Activated CD4-positive, alpha-beta T cell treated with anti-CD3 and anti-CD28 coated beads, Interleukin-2, amount 10 ng/mL, durations not matched to agents 24 days and 14 days (primary cell): Measurements from ENCODE around the gene CCN6. TPM values are rescaled to one million over a fixed set of nuclear protein-coding genes. Genes with fewer than 3 reads are reported as not detected.
"Not testable (repeated sequence)": the region's sequence is repeated elsewhere in the genome, so short reads cannot be mapped to it uniquely, and the experiment has no call there.

Experiments used
- DNase-seq: peaks from one replicate; pipeline ENCODE4 v3.0.0; 2022
- H3K27ac Mint-ChIP-seq: one replicate; pipeline ENCODE4 v1.8.0; 2022; ENCODE audit warnings: mild to moderate bottlenecking, mixed read lengths
- H3K27me3 Mint-ChIP-seq: one replicate; pipeline ENCODE4 v1.8.0; 2022; ENCODE audit warnings: mixed read lengths
- H3K36me3 Mint-ChIP-seq: one replicate; pipeline ENCODE4 v1.8.0; 2022; ENCODE audit warnings: low read depth, mild to moderate bottlenecking, mixed read lengths
- H3K4me1 Mint-ChIP-seq: one replicate; pipeline ENCODE4 v1.8.0; 2021; ENCODE audit warnings: mixed read lengths
- H3K4me3 Mint-ChIP-seq: one replicate; pipeline ENCODE4 v1.8.0; 2022; ENCODE audit warnings: mild to moderate bottlenecking, moderate library complexity, mixed read lengths
- H3K9me3 Mint-ChIP-seq: one replicate; pipeline ENCODE4 v1.8.0; 2021; ENCODE audit warnings: mixed read lengths
- intact Hi-C: fragments of 100-400 bp; cut with micrococcal nuclease; formaldehyde crosslinking; loops from one replicate; pipeline ENCODE4 v1.15.1; 2023
- total RNA-seq: library from RNA; stranded (reverse); gene quantifications from 2 replicates; pipeline ENCODE4 v1.2.3, GENCODE V29; 2022

Gene CCN6
- total RNA-seq, 1 donor from 2014 or later = 0.72 TPM

DNA sequence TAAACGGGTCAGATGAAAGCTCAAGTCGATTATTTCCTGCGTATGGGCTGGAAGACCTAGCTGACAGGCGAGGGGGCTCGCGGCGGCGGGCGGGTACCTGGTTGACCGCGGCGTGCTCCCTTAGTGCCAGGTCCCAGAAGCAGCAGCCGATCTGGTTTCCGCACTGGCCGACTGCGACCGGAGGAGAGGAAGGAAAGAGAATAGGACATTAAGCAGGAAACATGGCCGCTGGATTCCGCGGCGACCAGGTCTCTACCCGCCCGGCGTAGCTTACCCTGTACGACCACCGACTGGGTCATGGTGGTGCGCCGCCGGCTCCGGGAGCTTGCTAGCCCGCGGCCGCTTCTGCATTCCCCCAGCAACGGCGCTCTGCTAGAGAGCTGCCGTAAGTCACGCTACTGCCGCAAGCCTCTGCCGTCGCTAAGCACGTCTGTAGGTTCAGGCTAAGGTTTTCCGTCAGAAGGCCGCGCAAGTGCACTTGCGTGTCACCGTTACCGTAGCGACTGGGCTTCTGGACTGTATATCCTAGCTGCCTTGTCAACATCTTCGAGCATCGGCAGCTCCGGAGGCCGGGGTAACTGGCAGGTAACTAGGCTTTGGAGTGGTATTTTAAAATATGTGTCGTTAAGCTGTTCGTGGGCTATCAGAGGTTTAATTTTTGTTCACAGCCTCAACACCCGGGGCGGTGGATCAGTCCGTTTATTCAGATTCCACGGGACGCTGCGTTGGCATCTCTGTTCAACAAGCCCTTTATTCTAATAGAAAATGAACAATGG, 33.4 kb downstream of the CCN6 start, which contains the start of the genes FAM229B and TUBE1:
TSS of gene FAM229B (plus strand) at position 456 of the 776 bp plus-strand sequence. CDS start 11,693 bp downstream, outside the sequence.
TSS of gene TUBE1 (minus strand) at position 347 of the 776 bp plus-strand sequence. CDS start at position 299, 48 bp downstream.
- Mint-ChIP-seq H3K9me3 (no peaks in the 10 kb centered on the region), H3K4me3 (no peak within 1 kb of the TSS), H3K27me3 (peaks cover 35% of the 10 kb centered on the region), H3K27ac (no peak within 1 kb of the TSS), H3K4me1 (peaks cover 7% of the 10 kb centered on the region), H3K36me3 (peaks cover 7% of the 10 kb centered on the region)
- peak; percentile 96 for DNase-seq
- intact Hi-C loops = loop anchor here (1.0 to 5.0 kb wide), 4 partner anchors 67 to 605 kb away; partner anchors contain the start of genes FYN and REV3L

- no peak overlapping the region for H3K4me3 Mint-ChIP-seq
- peaks cover 6% of the 10 kb centered on the region for H3K36me3 Mint-ChIP-seq
- H3K27ac Mint-ChIP-seq = no peak overlapping the region
- intact Hi-C loops = loop anchor here (1.0 to 5.0 kb wide), 4 partner anchors 67 to 606 kb away; partner anchors contain the start of genes FYN and REV3L
- no peak for DNase-seq
- H3K27me3 Mint-ChIP-seq = peaks cover 38% of the 10 kb centered on the region
- no peaks in the 10 kb centered on the region for H3K9me3 Mint-ChIP-seq
- peaks cover 7% of the 10 kb centered on the region for H3K4me1 Mint-ChIP-seq
Measured at GRCh38 chr6:112087916-112088315, 34.0 kb downstream of the CCN6 start.

GRCh38 chr6:112096901-112097300, 43.0 kb downstream of the CCN6 start:
- Mint-ChIP-seq H3K27me3 (peaks cover 23% of the 10 kb centered on the region), H3K4me1 (no peaks in the 10 kb centered on the region), H3K36me3 (no peaks in the 10 kb centered on the region), H3K9me3 (no peaks in the 10 kb centered on the region), H3K27ac (no peak overlapping the region), H3K4me3 (no peak overlapping the region)
- no peak for DNase-seq
- intact Hi-C loops = no loop called here

GRCh38 chr6:112100561-112100960, 46.7 kb downstream of the CCN6 start:
- H3K27me3 Mint-ChIP-seq = peaks cover 23% of the 10 kb centered on the region
- H3K27ac Mint-ChIP-seq = no peak overlapping the region
- no peaks in the 10 kb centered on the region for H3K36me3 Mint-ChIP-seq
- DNase-seq = no peak
- no peak overlapping the region for H3K4me3 Mint-ChIP-seq
- intact Hi-C loops = no loop called here
- peaks cover 5% of the 10 kb centered on the region for H3K9me3 Mint-ChIP-seq
- no peaks in the 10 kb centered on the region for H3K4me1 Mint-ChIP-seq

DNA sequence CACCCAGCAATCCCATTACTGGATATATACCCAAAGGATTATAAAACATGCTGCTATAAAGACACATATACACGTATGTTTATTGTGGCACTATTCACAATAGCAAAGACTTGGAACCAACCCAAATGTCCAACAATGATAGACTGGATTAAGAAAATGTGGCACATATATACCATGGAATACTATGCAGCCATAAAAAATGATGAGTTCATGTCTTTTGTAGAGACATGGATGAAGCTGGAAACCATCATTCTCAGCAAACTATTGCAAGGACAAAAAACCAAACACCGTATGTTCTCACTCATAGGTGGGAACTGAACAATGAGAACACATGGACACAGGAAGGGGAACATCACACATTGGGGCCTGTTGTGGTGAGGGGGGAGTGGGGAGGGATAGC, 52.1 kb downstream of the CCN6 start:
- H3K27ac Mint-ChIP-seq, DNase-seq, intact Hi-C loops: not testable (repeated sequence)

DNA sequence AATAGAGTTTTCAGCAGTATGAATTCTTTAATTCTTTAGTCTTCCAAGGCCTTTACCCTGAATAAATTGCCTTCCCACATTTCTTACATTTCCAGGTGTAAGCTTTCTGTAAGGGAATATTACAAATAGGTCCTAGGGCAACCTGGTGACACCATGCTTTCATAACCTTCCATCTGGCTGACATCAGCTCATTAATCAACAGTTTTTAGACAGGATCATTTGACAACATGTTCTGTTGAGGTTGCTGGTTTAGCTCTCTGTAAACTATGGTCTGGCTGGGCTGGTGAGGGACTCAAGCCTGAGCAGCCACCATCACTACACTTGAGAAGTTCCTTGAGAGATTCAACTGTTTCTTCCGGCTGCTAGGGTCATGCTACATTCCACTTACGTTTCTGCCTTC, 52.7 kb downstream of the CCN6 start:
- Mint-ChIP-seq H3K27me3 (peaks cover 26% of the 10 kb centered on the region), H3K36me3 (no peaks in the 10 kb centered on the region), H3K4me1 (no peaks in the 10 kb centered on the region), H3K9me3 (peaks cover 5% of the 10 kb centered on the region), H3K4me3 (no peak overlapping the region), H3K27ac (no peak overlapping the region)
- DNase-seq = no peak
- intact Hi-C loops = no loop called here

More for the DNA sequence above, 52.1 kb downstream of the CCN6 start:
- peaks cover 26% of the 10 kb centered on the region for H3K27me3 Mint-ChIP-seq
- not testable (repeated sequence) for H3K4me1 Mint-ChIP-seq, H3K36me3 Mint-ChIP-seq, H3K4me3 Mint-ChIP-seq, H3K9me3 Mint-ChIP-seq

- peaks cover 32% of the 10 kb centered on the region for H3K27me3 Mint-ChIP-seq
- no peaks in the 10 kb centered on the region for H3K4me1 Mint-ChIP-seq
- peaks cover 5% of the 10 kb centered on the region for H3K9me3 Mint-ChIP-seq
- intact Hi-C loops = no loop called here
- H3K27ac Mint-ChIP-seq = no peak overlapping the region
- H3K4me3 Mint-ChIP-seq = no peak overlapping the region
- no peak for DNase-seq
- H3K36me3 Mint-ChIP-seq = no peaks in the 10 kb centered on the region
Measured at GRCh38 chr6:112109262-112109661, 55.4 kb downstream of the CCN6 start.

- DNase-seq = no peak
- peaks cover 25% of the 10 kb centered on the region for H3K27me3 Mint-ChIP-seq
- H3K4me3 Mint-ChIP-seq = no peak overlapping the region
- no peak overlapping the region for H3K27ac Mint-ChIP-seq
- intact Hi-C loops = no loop called here
- H3K36me3 Mint-ChIP-seq = no peaks in the 10 kb centered on the region
- no peaks in the 10 kb centered on the region for H3K9me3 Mint-ChIP-seq
- peaks cover 14% of the 10 kb centered on the region for H3K4me1 Mint-ChIP-seq
Measured at GRCh38 chr6:112113431-112113830, 59.5 kb downstream of the CCN6 start.

GRCh38 chr6:112113918-112114317, 60.0 kb downstream of the CCN6 start:
- Mint-ChIP-seq H3K4me3 (no peak overlapping the region), H3K4me1 (peaks cover 14% of the 10 kb centered on the region), H3K27me3 (peaks cover 23% of the 10 kb centered on the region), H3K36me3 (no peaks in the 10 kb centered on the region), H3K9me3 (no peaks in the 10 kb centered on the region), H3K27ac (no peak overlapping the region)
- intact Hi-C loops = no loop called here
- no peak for DNase-seq

- intact Hi-C loops = loop anchor here (5.0 kb wide), 1 partner anchor 38 kb away; no protein-coding TSS in a partner anchor
- no peak overlapping the region for H3K4me3 Mint-ChIP-seq
- no peaks in the 10 kb centered on the region for H3K9me3 Mint-ChIP-seq
- H3K27ac Mint-ChIP-seq = no peak overlapping the region
- no peaks in the 10 kb centered on the region for H3K36me3 Mint-ChIP-seq
- DNase-seq = no peak
- H3K27me3 Mint-ChIP-seq = peaks cover 17% of the 10 kb centered on the region
- H3K4me1 Mint-ChIP-seq = peaks cover 14% of the 10 kb centered on the region
Measured at GRCh38 chr6:112114577-112115223, 60.8 kb downstream of the CCN6 start.

DNA sequence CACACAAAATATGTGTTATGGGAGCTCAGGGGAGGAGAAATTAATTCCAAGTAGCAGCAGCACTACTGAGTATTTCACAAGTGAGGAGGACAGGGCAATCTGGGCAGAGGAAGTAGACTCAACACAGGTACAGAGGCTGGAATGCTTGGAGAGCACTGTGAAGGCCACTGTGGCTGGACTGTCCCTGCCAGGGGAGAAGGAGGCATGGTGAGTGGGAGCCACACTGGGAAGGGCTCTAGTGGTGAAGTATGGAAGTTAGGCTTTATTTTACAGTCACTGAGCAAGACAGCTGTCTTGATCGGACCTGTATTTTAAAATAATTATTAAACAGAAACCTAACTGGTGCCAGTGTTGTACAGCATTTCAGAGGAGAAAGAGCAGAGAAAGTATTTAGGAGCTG, 62.3 kb downstream of the CCN6 start:
- DNase-seq = no peak
- Mint-ChIP-seq H3K4me3 (no peak overlapping the region), H3K27ac (no peak overlapping the region), H3K36me3 (no peaks in the 10 kb centered on the region), H3K27me3 (peaks cover 17% of the 10 kb centered on the region), H3K4me1 (peaks cover 14% of the 10 kb centered on the region), H3K9me3 (no peaks in the 10 kb centered on the region)
- intact Hi-C loops = loop anchor here (5.0 kb wide), 1 partner anchor 36 kb away; no protein-coding TSS in a partner anchor

GRCh38 chr6:112117554-112117953, 63.6 kb downstream of the CCN6 start:
- Mint-ChIP-seq H3K36me3 (no peaks in the 10 kb centered on the region), H3K9me3 (no peaks in the 10 kb centered on the region), H3K4me3 (peak overlapping the region; percentile 13), H3K27ac (peak overlapping the region; percentile 82), H3K4me1 (peaks cover 14% of the 10 kb centered on the region), H3K27me3 (peaks cover 9% of the 10 kb centered on the region)
- DNase-seq = peak; percentile 58
- intact Hi-C loops = loop anchor here (5.0 kb wide), 1 partner anchor 35 kb away; no protein-coding TSS in a partner anchor

GRCh38 chr6:112118034-112118433, 64.1 kb downstream of the CCN6 start:
- Mint-ChIP-seq H3K27me3 (peaks cover 11% of the 10 kb centered on the region), H3K36me3 (no peaks in the 10 kb centered on the region), H3K4me1 (peaks cover 17% of the 10 kb centered on the region), H3K27ac (no peak overlapping the region), H3K4me3 (no peak overlapping the region), H3K9me3 (no peaks in the 10 kb centered on the region)
- intact Hi-C loops = loop anchor here (5.0 kb wide), 1 partner anchor 34 kb away; no protein-coding TSS in a partner anchor
- DNase-seq = no peak
